ENCODE data around the gene COQ2.
A peak's percentile ranks its signal among the peaks of the same experiment; 100 is the strongest.
"Not testable (repeated sequence)": the region's sequence is repeated elsewhere in the genome, so short reads cannot be mapped to it uniquely, and the experiment has no call there.

The COQ2 gene

GRCh38 chr4:83248486-83248885 lies 36.1 kb downstream of the COQ2 start:
- DNase-seq (ENCODE audit: low spot score): no peak

GRCh38 chr4:83247415-83248357 lies 36.9 kb downstream of the COQ2 start:
- no peak for DNase-seq (ENCODE audit: low spot score)

GRCh38 chr4:83241132-83241531 lies 43.5 kb downstream of the COQ2 start:
- DNase-seq (ENCODE audit: low spot score): no peak

GRCh38 chr4:83240379-83240875 lies 44.2 kb downstream of the COQ2 start:
- DNase-seq (ENCODE audit: low spot score): peak; percentile 15

GRCh38 chr4:83238393-83239248 lies 46.0 kb downstream of the COQ2 start:
- DNase-seq (ENCODE audit: low spot score): no peak

- DNase-seq (ENCODE audit: low spot score): no peak
Measured at GRCh38 chr4:83237591-83237990, 47.0 kb downstream of the COQ2 start.

- DNase-seq (ENCODE audit: low spot score): not testable (repeated sequence)
Measured at GRCh38 chr4:83235645-83236133, 48.9 kb downstream of the COQ2 start.

- no peak for DNase-seq (ENCODE audit: low spot score)
Measured at GRCh38 chr4:83234902-83235644, 49.5 kb downstream of the COQ2 start.

- DNase-seq (ENCODE audit: low spot score): not testable (repeated sequence)
Measured at GRCh38 chr4:83234387-83234786, 50.2 kb downstream of the COQ2 start.

GRCh38 chr4:83232082-83232481 lies 52.5 kb downstream of the COQ2 start:
- no peak for DNase-seq (ENCODE audit: low spot score)

GRCh38 chr4:83231620-83232076 lies 53.0 kb downstream of the COQ2 start:
- DNase-seq (ENCODE audit: low spot score): no peak

GRCh38 chr4:83230928-83231327 lies 53.7 kb downstream of the COQ2 start:
- DNase-seq (ENCODE audit: low spot score): no peak

GRCh38 chr4:83229791-83230190 lies 54.8 kb downstream of the COQ2 start:
- DNase-seq (ENCODE audit: low spot score): no peak

GRCh38 chr4:83228231-83228630 lies 56.4 kb downstream of the COQ2 start:
- no peak for DNase-seq (ENCODE audit: low spot score)

- no peak for DNase-seq (ENCODE audit: low spot score)
Measured at GRCh38 chr4:83224502-83225197, 59.9 kb downstream of the COQ2 start.

- DNase-seq (ENCODE audit: low spot score): no peak
Measured at GRCh38 chr4:83223781-83224180, 60.8 kb downstream of the COQ2 start.

- no peak for DNase-seq (ENCODE audit: low spot score)
Measured at GRCh38 chr4:83221897-83222441, 62.6 kb downstream of the COQ2 start.

- no peak for DNase-seq (ENCODE audit: low spot score)
Measured at GRCh38 chr4:83219344-83220331, 65.0 kb downstream of the COQ2 start.

GRCh38 chr4:83217721-83218522 lies 66.7 kb downstream of the COQ2 start:
- no peak for DNase-seq (ENCODE audit: low spot score)
